ENCODE results near the gene ZNF83.

The ZNF83 gene

DNA sequence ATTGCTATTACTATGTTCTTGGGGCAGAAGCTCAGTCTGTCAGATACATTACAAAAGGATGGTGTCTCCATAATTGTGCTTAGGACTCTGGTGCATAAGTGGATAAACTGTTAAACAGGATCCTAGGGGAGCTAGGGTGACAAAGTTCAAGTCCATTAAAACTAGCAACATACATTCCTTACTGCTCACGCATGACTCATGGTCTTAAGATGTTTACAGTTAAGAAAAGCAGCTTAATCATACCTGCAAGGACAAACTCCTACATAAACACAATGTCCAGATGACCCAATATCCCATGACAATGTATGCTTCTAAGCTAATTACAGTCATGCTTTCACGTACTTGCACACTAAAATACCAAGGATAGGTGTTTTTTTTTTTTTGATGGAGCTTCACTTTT is 71.6 kb downstream of the ZNF83 start:
- no peak for DNase-seq

DNA sequence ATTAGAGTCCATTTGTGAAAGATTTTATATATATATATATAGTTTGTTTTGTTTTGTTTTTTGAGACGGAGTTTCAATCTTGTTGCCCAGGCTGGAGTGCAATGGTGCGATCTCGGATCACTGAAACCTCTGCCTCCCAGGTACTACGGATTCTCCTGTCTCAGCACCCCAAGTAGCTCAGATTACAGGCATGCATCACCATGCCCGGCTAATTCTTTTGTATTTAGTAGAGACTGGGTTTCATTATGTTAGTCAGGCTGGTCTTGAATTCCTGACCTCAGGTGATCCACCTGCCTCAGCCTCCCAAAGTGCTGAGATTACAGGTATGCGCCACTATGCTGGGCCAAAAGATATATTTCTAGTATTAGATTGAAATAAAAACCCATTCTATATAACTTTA is 72.0 kb downstream of the ZNF83 start:
- DNase-seq: no peak
